Thymus (tissue), 11 donors: ENCODE data around the gene COA5. TPM values are rescaled to one million over a fixed set of nuclear protein-coding genes. Genes with fewer than 3 reads are reported as not detected.

ENCODE experiments used
- DNase-seq, 9 donors: peaks; one replicate each; pipeline ENCODE4 v3.0.0-alpha.2; 2013; ENCODE audit warnings: low spot score in 9 of 9, low read depth in 6 of 9, missing footprints in 1 of 9
- H3K27ac ChIP-seq, 2 donors: one replicate each; pipeline ENCODE4 v1.5.1; 2013; ENCODE audit warnings: control low read depth in 1 of 2, low read depth in 1 of 2, low read length in 1 of 2, mild to moderate bottlenecking in 1 of 2, moderate library complexity in 1 of 2
- H3K27me3 ChIP-seq, 2 donors: one replicate each; pipeline ENCODE4 v1.5.1; 2013; ENCODE audit warnings: low read length in 1 of 2; ENCODE audit not compliant: control insufficient read depth in 2 of 2, insufficient read depth in 1 of 2
- H3K36me3 ChIP-seq, 2 donors: one replicate each; pipeline ENCODE4 v1.5.1; 2013; ENCODE audit warnings: low read length in 1 of 2, mild to moderate bottlenecking in 1 of 2, moderate library complexity in 1 of 2; ENCODE audit not compliant: control insufficient read depth in 2 of 2, insufficient read depth in 2 of 2
- H3K4me1 ChIP-seq, 2 donors: one replicate each; pipeline ENCODE4 v1.5.1; 2013; ENCODE audit warnings: low read length in 2 of 2; ENCODE audit not compliant: control insufficient read depth in 2 of 2, insufficient read depth in 2 of 2
- H3K4me3 ChIP-seq, 2 donors: one replicate each; pipeline ENCODE4 v1.5.1; 2013; ENCODE audit warnings: low read length in 2 of 2, control low read depth in 1 of 2, mild to moderate bottlenecking in 1 of 2
- H3K9me3 ChIP-seq, 2 donors: one replicate each; pipeline ENCODE4 v1.5.1; 2013; ENCODE audit warnings: low read length in 1 of 2, mild to moderate bottlenecking in 1 of 2; ENCODE audit not compliant: control insufficient read depth in 2 of 2, insufficient read depth in 1 of 2
- WGBS: extraction: QIAGEN DNeasy Blood & Tissue Kit; methylation state at CpG from one replicate; pipeline ENCODE4 v1.1.7; 2013; 5-methylcytosine and 5-hydroxymethylcytosine counted together
- polyA plus RNA-seq: library from polyadenylated mRNA; stranded (reverse); fragments of 200-250 nt; gene quantifications from one replicate; pipeline ENCODE4 v1.2.3, GENCODE V29; 2013
- total RNA-seq: library from RNA; stranded (reverse); fragments of 120-200 nt; gene quantifications from one replicate; pipeline ENCODE4 v1.2.4, GENCODE V29; 2013
- donor health status: healthy.

COA5 gene
- total and polyA plus RNA-seq, 2 donors: 47.8 to 114 TPM

GRCh38 chr2:98648451-98648850, 40.1 kb upstream of the COA5 start:
- H3K36me3 ChIP-seq: peaks cover 12 to 40% of the 10 kb centered on the region in 2 donors
- WGBS: 98% methylated on average over 4 of the region's 4 CpGs
- H3K4me3 ChIP-seq: no peak overlapping the region
- peak overlapping the region in 1 of 2 donors; percentile 77 for H3K27ac ChIP-seq
- H3K27me3 ChIP-seq: no peaks in the 10 kb centered on the region
- H3K4me1 ChIP-seq: peaks cover 0 to 13% of the 10 kb centered on the region in 2 donors
- H3K9me3 ChIP-seq: peaks cover 0 to 5% of the 10 kb centered on the region in 2 donors
- DNase-seq: no peak

DNA sequence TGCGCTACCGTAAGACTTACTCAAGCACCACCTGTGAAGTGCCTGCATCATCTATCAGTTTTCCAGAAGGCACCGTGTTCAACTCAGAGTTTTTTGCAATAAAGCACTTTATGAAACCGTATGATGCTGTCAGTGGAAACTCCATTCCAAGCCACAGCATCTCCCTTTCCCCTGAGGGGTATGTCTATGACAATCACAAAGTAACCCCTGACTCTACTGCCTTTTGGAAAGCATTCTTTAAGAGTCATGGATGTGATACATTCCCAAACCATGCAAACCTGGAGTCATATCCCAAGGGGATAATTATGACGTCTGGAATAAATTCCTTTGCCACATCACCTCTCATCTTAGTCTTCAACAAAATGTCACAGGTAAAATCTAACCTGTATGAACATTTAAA, 39.3 kb upstream of the COA5 start:
- peaks cover 12 to 38% of the 10 kb centered on the region in 2 donors for H3K36me3 ChIP-seq
- peaks cover 0 to 5% of the 10 kb centered on the region in 2 donors for H3K9me3 ChIP-seq
- DNase-seq: no peak
- no peak overlapping the region for H3K4me3 ChIP-seq
- 85% methylated on average over 5 of the region's 5 CpGs for WGBS
- H3K27ac ChIP-seq: no peak overlapping the region
- peaks cover 0 to 13% of the 10 kb centered on the region in 2 donors for H3K4me1 ChIP-seq
- no peaks in the 10 kb centered on the region for H3K27me3 ChIP-seq

GRCh38 chr2:98643496-98644100, 35.3 kb upstream of the COA5 start:
- no peak overlapping the region for H3K4me3 ChIP-seq
- H3K36me3 ChIP-seq: peaks cover 10 to 60% of the 10 kb centered on the region in 2 donors
- H3K27ac ChIP-seq: no peak overlapping the region
- peaks cover 0 to 2% of the 10 kb centered on the region in 2 donors for H3K9me3 ChIP-seq
- no peaks in the 10 kb centered on the region for H3K27me3 ChIP-seq
- DNase-seq: no peak
- peaks cover 0 to 6% of the 10 kb centered on the region in 2 donors for H3K4me1 ChIP-seq
- 98% methylated on average over 5 of the region's 5 CpGs for WGBS

GRCh38 chr2:98637401-98638147, 29.3 kb upstream of the COA5 start:
- Histone ChIP-seq H3K4me3 (peak overlapping the region in 1 of 2 donors; percentile 14), H3K27ac (peak overlapping the region; percentile 82 to 97), H3K27me3 (no peaks in the 10 kb centered on the region), H3K36me3 (peaks cover 16 to 53% of the 10 kb centered on the region in 2 donors), H3K9me3 (peaks cover 0 to 2% of the 10 kb centered on the region in 2 donors), H3K4me1 (peaks cover 5 to 32% of the 10 kb centered on the region in 2 donors)
- 50% methylated on average over 10 of the region's 10 CpGs for WGBS
- DNase-seq: peak in 5 of 9 donors; percentile 33 to 80 (median 60)

GRCh38 chr2:98634406-98635092, 26.2 kb upstream of the COA5 start:
- Histone ChIP-seq H3K4me1 (peaks cover 5 to 32% of the 10 kb centered on the region in 2 donors), H3K36me3 (peaks cover 22 to 54% of the 10 kb centered on the region in 2 donors), H3K9me3 (no peaks in the 10 kb centered on the region), H3K27me3 (no peaks in the 10 kb centered on the region), H3K27ac (peak overlapping the region in 1 of 2 donors; percentile 76), H3K4me3 (no peak overlapping the region)
- 81% methylated on average over 9 of the region's 9 CpGs for WGBS
- peak in 4 of 9 donors; percentile 24 to 75 (median 50) for DNase-seq

DNA sequence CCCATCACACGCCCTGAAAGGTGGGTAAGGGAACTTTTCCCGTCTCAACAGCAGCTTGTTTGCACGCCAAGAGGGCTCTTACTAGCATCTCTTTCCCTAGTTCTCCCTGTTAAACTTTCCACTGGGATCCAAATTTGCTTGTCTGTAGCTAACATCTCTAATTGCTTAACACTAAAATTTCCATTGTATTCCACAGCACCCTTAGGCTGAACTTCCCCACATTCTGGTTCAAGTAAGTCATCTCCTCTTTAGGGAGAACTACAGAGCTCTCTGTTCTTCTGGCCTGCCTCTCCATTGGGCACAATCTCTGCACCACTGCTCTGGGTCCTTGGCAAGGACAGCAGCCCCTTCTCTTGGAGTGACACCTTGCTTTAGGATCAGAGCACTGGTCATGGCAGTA, 24.0 kb upstream of the COA5 start:
- WGBS: 98% methylated on average over 3 of the region's 3 CpGs
- Histone ChIP-seq H3K27me3 (no peaks in the 10 kb centered on the region), H3K36me3 (peaks cover 22 to 48% of the 10 kb centered on the region in 2 donors), H3K4me3 (no peak overlapping the region), H3K27ac (no peak overlapping the region), H3K9me3 (no peaks in the 10 kb centered on the region), H3K4me1 (peaks cover 0 to 23% of the 10 kb centered on the region in 2 donors)
- DNase-seq: no peak

- Histone ChIP-seq H3K27ac (no peak overlapping the region), H3K9me3 (no peaks in the 10 kb centered on the region), H3K27me3 (no peaks in the 10 kb centered on the region), H3K4me1 (no peaks in the 10 kb centered on the region), H3K36me3 (peaks cover 14 to 28% of the 10 kb centered on the region in 2 donors), H3K4me3 (no peak overlapping the region)
- 86% methylated on average over 5 of the region's 5 CpGs for WGBS
- DNase-seq: no peak
Measured at GRCh38 chr2:98623657-98624056, 15.3 kb upstream of the COA5 start.

DNA sequence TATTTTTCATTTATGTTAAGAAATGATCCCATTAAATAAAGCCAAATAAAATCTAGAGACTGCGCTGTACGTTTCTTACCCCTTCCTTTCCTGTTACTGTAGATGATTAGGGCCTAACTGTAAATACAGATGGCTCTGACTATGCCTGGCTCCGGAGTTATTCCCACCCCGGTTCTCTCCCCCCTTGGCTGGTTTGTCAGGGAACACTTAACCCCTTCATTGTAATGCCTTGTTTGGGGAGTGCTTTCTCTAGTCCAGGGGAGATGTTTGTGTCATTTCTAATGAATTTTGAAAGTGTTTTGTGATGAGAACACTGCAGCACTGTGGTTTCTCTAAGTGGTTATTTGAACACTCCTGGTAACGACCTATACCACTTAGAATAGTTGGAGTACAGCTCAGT, 8.8 kb upstream of the COA5 start:
- H3K9me3 ChIP-seq: no peaks in the 10 kb centered on the region
- DNase-seq: no peak
- no peaks in the 10 kb centered on the region for H3K27me3 ChIP-seq
- WGBS: 85% methylated on average over 5 of the region's 5 CpGs
- no peak overlapping the region for H3K4me3 ChIP-seq
- H3K4me1 ChIP-seq: no peaks in the 10 kb centered on the region
- no peak overlapping the region for H3K27ac ChIP-seq
- H3K36me3 ChIP-seq: peaks cover 23 to 76% of the 10 kb centered on the region in 2 donors

DNA sequence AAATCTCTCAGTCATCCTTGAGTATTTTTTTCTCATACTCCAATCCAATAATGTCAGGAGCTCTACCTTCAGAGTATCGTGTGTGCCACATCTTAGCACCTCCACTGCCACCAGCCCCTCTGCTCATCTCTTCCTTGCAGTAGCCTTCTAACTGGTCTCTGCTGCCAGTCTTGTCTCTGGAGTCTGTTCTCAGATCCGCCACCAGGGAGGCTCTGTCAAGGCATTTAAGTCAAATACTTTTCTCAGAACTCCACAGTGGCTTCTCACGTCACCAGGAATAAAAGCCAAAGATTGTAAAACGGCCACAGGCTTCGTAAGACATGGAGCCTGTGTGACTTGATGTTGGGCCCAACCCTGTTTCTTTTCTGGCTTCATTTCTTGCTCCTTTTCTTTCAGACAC, 7.2 kb upstream of the COA5 start:
- Histone ChIP-seq H3K4me1 (peaks cover 3% of the 10 kb centered on the region in 2 donors), H3K27me3 (no peaks in the 10 kb centered on the region), H3K9me3 (no peaks in the 10 kb centered on the region), H3K4me3 (no peak overlapping the region), H3K36me3 (peaks cover 19 to 82% of the 10 kb centered on the region in 2 donors), H3K27ac (no peak overlapping the region)
- 96% methylated on average over 5 of the region's 5 CpGs for WGBS
- DNase-seq: no peak
